ENCODE measurements around the gene CARMIL1.

GRCh38 chr6:25494469-25494868, 215.3 kb downstream of the CARMIL1 start:
- TF ChIP-seq CTCF (IDR thresholded peaks at IDR 0.05; ENCODE audit: insufficient read depth, low read depth, low read length) (no peak), EZH2 (IDR thresholded peaks at IDR 0.05; ENCODE audit: insufficient read depth, low read length) (no peak)

Data from astrocyte (in vitro differentiated cells and primary cell).